Left forelimb (tissue), 1 donor: ENCODE data around the gene DOC2A.
A peak's percentile ranks its signal among the peaks of the same experiment; 100 is the strongest.
"Not testable (repeated sequence)": the region's sequence is repeated elsewhere in the genome, so short reads cannot be mapped to it uniquely, and the experiment has no call there.

Experiments
- DNase-seq: peaks from one replicate; pipeline ENCODE4 v3.0.0-alpha.2; 2018; ENCODE audit warnings: low spot score

Gene DOC2A

DNA sequence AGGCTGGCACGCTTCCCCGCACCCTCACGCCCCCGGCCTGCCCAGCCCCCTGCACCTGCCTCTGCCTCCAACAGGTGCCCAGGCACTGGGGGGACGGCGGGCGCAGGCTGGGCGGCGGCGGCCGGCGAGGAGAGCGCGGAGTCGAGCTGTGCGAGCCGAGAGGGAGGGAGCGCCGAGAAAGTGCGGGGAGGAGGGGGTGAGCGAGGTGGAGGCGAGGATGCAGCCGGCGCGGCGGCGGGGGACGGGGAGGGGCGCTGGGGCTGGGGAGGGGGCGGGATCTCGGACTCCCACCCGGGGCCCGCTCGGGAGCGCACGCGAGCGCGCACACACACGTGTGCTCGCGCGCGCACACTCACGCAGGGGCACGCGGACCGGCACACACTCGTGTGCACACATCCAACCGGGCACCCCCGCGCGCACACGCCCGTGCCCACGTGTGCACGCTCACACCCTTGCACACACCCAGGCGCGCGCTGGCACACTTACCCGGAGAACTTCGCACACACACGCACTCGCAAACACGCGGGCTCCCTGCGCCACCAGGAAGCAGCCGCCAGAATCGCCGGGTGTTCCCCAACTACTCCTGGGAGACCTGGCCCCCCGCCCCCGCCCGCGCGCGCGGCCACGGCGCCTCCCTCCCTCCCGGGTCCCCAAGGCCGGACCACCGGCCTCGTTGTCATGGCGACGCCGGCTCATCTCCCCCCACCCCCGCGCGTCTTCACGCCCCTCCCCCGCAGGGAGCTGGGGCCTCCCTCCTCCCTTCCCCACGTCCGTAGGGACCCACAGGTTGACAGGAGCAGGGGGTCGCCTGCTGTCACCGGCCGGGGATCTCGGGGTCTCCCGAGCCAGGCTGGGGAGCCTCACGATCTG lies at the start of gene DOC2A:
DOC2A (minus strand) TSS at position 184 of the 870 bp plus-strand sequence. CDS start 805 bp downstream, outside the sequence.
- DNase-seq, result peak; percentile 61

- DNase-seq, result no peak
Observed at GRCh38 chr16:30060346-30060745, 49.5 kb upstream of the DOC2A start.

DNA sequence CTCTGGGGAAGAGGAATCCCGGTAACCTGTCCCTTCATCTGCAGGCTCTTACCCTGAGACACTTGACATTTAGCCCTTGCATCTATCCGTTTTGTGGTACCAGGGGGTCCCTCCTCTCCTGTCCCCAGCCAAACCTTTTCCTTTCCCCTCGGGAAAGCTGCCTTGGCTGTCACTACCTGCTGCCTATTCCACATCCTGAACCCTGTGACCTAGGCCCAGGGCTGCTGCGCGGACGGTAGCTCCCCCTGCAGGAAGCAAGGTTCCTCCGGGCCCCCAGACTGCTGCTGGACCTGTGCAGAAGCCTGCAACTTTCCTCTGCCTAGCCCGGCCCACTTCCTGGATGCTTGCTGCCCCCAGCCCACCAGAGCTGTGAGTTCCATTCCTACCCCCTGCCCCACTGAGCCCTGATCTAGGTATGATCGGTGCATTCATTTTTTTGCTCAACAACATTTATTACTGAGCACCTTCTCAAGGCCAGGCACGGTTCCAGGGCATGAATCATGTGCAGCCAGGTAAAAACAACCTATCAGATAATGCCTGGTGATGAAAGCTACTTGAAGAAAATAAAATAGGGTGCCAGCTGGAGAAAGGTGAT lies 44.2 kb upstream of the DOC2A start:
- DNase-seq, result no peak

GRCh38 chr16:30054451-30054850 lies 43.6 kb upstream of the DOC2A start:
- DNase-seq, result no peak

GRCh38 chr16:30053376-30054015 lies 42.7 kb upstream of the DOC2A start:
- DNase-seq, result no peak

DNA sequence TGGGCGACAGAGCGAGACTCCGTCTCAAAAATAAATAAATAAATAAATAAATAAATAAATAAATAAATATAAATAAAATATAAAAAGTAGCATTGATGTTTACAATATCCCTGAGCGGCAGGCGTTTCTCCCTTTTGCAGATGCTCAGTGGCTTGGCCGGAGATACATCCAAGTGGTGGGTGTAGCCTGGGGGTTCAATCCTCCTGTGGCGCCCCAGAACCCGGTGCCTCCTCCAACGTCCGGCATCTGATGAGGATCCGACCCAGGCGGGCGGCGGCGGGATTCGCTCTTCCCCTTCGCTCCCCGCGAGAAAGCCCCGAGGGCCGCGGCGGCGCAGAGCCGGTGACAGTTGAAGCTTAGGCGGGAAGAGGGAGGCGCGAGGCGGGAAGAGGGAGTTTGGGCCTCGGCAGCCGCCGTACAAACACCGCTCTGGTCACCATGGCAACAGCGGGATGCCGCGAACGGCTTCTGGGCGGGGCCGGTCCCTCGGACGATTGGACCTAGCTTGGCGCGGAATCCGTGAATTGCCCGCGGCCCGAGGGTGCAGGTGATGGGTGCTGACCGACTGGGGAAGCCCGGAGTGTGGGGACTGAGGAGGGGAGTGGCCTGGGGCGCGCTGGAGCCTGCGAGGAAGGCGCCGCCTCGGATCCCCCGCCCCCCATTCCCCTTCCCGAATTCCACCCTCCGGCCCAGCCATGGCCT lies 42.0 kb upstream of the DOC2A start:
- DNase-seq, result peak; percentile 97

- no peak for DNase-seq
Observed at GRCh38 chr16:30051518-30051917, 40.7 kb upstream of the DOC2A start.

DNA sequence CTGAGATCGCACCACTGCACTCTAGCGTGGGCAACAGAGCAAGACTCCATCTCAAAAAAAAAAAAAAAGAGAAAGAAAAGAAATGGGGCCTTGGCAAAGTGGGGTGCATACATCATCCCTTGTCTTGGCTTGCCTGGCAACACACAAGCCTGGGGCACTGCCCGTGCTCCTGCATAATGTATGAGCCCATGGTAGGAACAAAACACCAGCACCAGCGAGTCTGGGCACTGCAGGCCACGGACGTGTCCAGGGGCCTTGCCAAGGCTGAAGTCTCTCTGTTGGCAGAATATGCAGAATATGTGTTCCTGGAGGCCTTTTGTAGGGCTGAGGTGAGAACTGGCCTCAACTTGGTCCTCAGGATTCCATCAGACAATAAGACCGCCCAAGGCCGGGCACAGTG lies 39.0 kb upstream of the DOC2A start:
- no peak for DNase-seq

DNA sequence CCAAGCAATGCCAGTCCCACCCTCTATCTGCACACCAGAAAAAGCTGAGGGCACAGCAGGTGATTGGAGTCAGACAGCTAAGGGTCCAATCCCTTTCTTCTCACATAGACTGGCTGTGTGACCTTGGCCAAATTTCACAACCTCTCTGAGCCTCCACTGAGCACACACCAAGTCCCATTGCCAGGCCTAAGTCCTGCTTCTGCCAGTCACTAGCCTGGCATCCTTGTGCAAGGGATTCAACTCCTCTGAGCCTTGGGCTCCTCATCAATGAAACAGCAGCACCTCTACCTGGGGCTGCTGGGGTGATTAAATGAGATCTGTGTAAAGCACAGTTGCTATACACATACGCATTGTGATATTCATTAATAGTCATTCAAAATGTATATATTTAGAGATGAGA lies 35.8 kb upstream of the DOC2A start:
- no peak for DNase-seq

GRCh38 chr16:30046178-30046577 lies 35.4 kb upstream of the DOC2A start:
- DNase-seq, result no peak

GRCh38 chr16:30041841-30042240 lies 31.0 kb upstream of the DOC2A start:
- DNase-seq, result no peak

- not testable (repeated sequence) for DNase-seq
Observed at GRCh38 chr16:30040690-30041089, 29.9 kb upstream of the DOC2A start.

GRCh38 chr16:30040221-30040620 lies 29.4 kb upstream of the DOC2A start:
- no peak for DNase-seq

- DNase-seq, result no peak
Observed at GRCh38 chr16:30033270-30033669, 22.4 kb upstream of the DOC2A start.

GRCh38 chr16:30032083-30032819 lies 21.4 kb upstream of the DOC2A start:
- DNase-seq, result no peak

DNA sequence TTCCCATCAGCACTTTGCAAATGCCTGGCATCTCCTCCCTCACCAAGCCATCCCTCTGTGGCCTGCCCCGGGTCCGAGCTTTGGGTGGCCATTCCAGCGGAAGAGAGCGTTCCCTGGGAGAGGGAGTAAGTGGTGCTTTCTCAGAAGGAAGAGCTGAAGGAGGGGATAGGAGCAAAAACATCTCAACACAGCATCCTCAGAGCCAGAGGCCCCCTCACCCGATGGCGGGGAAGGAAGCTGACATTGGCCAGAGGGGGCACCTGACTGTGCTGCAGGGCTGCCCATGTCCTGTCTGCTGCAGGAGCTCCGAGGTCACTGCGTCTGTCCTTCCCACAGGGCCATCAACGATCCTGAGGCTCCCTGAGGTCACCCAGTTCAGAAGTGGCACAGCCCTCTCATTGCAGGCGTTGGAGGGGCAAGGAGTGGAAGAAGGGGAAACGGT lies 20.7 kb upstream of the DOC2A start:
- no peak for DNase-seq

GRCh38 chr16:30030841-30031413 lies 20.1 kb upstream of the DOC2A start, which contains the start of gene TLCD3B:
Gene TLCD3B (minus strand): TSS chr16:30031271. CDS start chr16:30030527, 744 bp downstream.
- no peak for DNase-seq

- no peak for DNase-seq
Observed at GRCh38 chr16:30030011-30030685, 19.3 kb upstream of the DOC2A start.

- DNase-seq, result no peak
Observed at GRCh38 chr16:30028438-30029076, 17.7 kb upstream of the DOC2A start.
